HL-60 (cell line): ENCODE measurements around the gene PTPRB.

Source experiments
- CTCF ChIP-seq: IDR thresholded peaks from one replicate; pipeline ENCODE4 v1.5.1; 2011; ENCODE audit warnings: low read length, control low read depth, inconsistent platforms; ENCODE audit not compliant: insufficient read depth
- GABPA ChIP-seq: IDR thresholded peaks from 2 replicates; pipeline ENCODE4 v1.6.1; 2012; ENCODE audit warnings: low read depth
- POLR2AphosphoS5 ChIP-seq: IDR thresholded peaks from 2 replicates; pipeline ENCODE4 v1.6.1; 2012; ENCODE audit warnings: low read depth
- REST ChIP-seq: IDR thresholded peaks from 2 replicates; pipeline ENCODE4 v1.6.1; 2012; ENCODE audit warnings: low read depth; ENCODE audit not compliant: insufficient replicate concordance
- SPI1 ChIP-seq: IDR thresholded peaks from 2 replicates; pipeline ENCODE4 v1.6.1; 2012; ENCODE audit warnings: low read depth, mild to moderate bottlenecking, borderline replicate concordance

GRCh38 chr12:70507442-70507841 lies 129.8 kb downstream of the PTPRB start:
- TF ChIP-seq CTCF (no peak), GABPA (no peak), POLR2AphosphoS5 (no peak), REST (no peak), SPI1 (no peak)
